C4-2B (cell line): Measurements from ENCODE around the gene KLC1.

Source experiments
- ZFX ChIP-seq: fragments of 450-650 bp; IDR thresholded peaks from 2 replicates; pipeline ENCODE4 v1.6.1; 2017
- TF ChIP-seq, protein P1 (sequence below): fragments of 450-650 bp; conservative IDR thresholded peaks from 2 replicates; pipeline ENCODE4 v1.5.1; 2017; ENCODE audit warnings: mild to moderate bottlenecking

GRCh38 chr14:103593577-103593976, 35.4 kb upstream of the KLC1 start:
- TF ChIP-seq, protein P1, sequence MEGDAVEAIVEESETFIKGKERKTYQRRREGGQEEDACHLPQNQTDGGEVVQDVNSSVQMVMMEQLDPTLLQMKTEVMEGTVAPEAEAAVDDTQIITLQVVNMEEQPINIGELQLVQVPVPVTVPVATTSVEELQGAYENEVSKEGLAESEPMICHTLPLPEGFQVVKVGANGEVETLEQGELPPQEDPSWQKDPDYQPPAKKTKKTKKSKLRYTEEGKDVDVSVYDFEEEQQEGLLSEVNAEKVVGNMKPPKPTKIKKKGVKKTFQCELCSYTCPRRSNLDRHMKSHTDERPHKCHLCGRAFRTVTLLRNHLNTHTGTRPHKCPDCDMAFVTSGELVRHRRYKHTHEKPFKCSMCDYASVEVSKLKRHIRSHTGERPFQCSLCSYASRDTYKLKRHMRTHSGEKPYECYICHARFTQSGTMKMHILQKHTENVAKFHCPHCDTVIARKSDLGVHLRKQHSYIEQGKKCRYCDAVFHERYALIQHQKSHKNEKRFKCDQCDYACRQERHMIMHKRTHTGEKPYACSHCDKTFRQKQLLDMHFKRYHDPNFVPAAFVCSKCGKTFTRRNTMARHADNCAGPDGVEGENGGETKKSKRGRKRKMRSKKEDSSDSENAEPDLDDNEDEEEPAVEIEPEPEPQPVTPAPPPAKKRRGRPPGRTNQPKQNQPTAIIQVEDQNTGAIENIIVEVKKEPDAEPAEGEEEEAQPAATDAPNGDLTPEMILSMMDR = no peak
- no peak for TF ChIP-seq ZFX
